K562 (cell line): ENCODE results near the gene LRRC7. TPM values are rescaled to one million over a fixed set of nuclear protein-coding genes. Genes with fewer than 3 reads are reported as not detected.

ENCODE experiments used
- ATAC-seq: fragments of 200-7000 bp; cut with Tn5 transposase; 3 replicates; pipeline ENCODE4 v1.9.1; 2020; ENCODE audit warnings: moderate library complexity
- BruUV-seq: library from RNA; stranded (reverse); fragments of 400-500 nt; replicated peaks from 2 replicates; lab custom pipeline; 2021; lab: Mats Ljungman, UMichigan
- CTCF ChIA-PET: fragments of 300-600 bp; formaldehyde crosslinking; extraction: SDS; loops from one replicate; lab custom pipeline; 2021; ENCODE audit warnings: low intra/inter-chr PET ratio; lab: Yijun Ruan, JAX
- POLR2A ChIA-PET: fragments of 300-600, 350-650 bp; sonication (Branson Sonifier 250); formaldehyde crosslinking; extraction: SDS; loops from one replicate; lab custom pipeline; 2021; ENCODE audit warnings: antibody characterized with exemption, inconsistent platforms; lab: Yijun Ruan, JAX
- DNase-seq, 4 experiments: peaks; one replicate each; pipeline versions ENCODE4 v3.0.0 to v3.0.0-alpha.2; 2011 to 2018; ENCODE audit warnings: low spot score in 3 of 4, mixed read lengths in 3 of 4; ENCODE audit errors: extremely low read depth in 1 of 4
- FAIRE-seq: peaks from 2 replicates; lab custom pipeline; 2011; peaks lifted over from hg19 to GRCh38; lab: Jason Lieb, UNC
- H2AFZ ChIP-seq: 2 replicates; pipeline ENCODE4 v1.6.0; 2011; ENCODE audit warnings: low read depth, low read length, control low read depth, inconsistent platforms
- H3K27ac ChIP-seq: fragments of 200-600 bp; 3 replicates; pipeline ENCODE4 v1.8.0; 2011; ENCODE audit warnings: low read depth, mild to moderate bottlenecking, control low read depth, inconsistent platforms, low read length, moderate library complexity, mixed read lengths; ENCODE audit errors: extremely low read depth
- H3K27me3 ChIP-seq, 2 experiments: fragments of 300-600 bp in 1 of 2; 2 replicates in 1 of 2; 3 replicates in 1 of 2; pipeline versions ENCODE4 v1.6.0 to v1.8.0; 2011; ENCODE audit warnings: inconsistent platforms in 2 of 2, low read length in 2 of 2, mild to moderate bottlenecking in 1 of 2, mixed read lengths in 1 of 2, moderate library complexity in 1 of 2; ENCODE audit not compliant: control insufficient read depth in 2 of 2, insufficient read depth in 2 of 2
- H3K36me3 ChIP-seq: fragments of 300-600 bp; 3 replicates; pipeline ENCODE4 v1.8.0; 2011; ENCODE audit warnings: mild to moderate bottlenecking, low read length, inconsistent platforms; ENCODE audit not compliant: control insufficient read depth, insufficient read depth
- H3K4me1 ChIP-seq, 2 experiments: fragments of 200-600 bp in 1 of 2; replicated peaks in 1 of 2; 2 replicates in 1 of 2; 3 replicates in 1 of 2; pipeline versions ENCODE4 v1.5.1 to v1.8.0; 2011; ENCODE audit warnings: inconsistent platforms in 2 of 2, low read length in 2 of 2, mild to moderate bottlenecking in 1 of 2, mixed read lengths in 1 of 2, moderate library complexity in 1 of 2; ENCODE audit not compliant: control insufficient read depth in 2 of 2, insufficient read depth in 2 of 2
- H3K4me2 ChIP-seq: 2 replicates; pipeline ENCODE4 v1.6.1; 2011; ENCODE audit warnings: low read length, control low read depth, inconsistent platforms, mixed read lengths; ENCODE audit not compliant: insufficient read depth
- H3K4me3 ChIP-seq: fragments of 200-600 bp; sonication (generic), shearing (Covaris generic); 2 replicates; pipeline ENCODE4 v1.5.1; 2016; ENCODE audit warnings: control low read depth, inconsistent platforms
- H3K79me2 ChIP-seq: fragments of 200-600 bp; 3 replicates; pipeline ENCODE4 v1.8.0; 2011; ENCODE audit warnings: low read length, inconsistent platforms; ENCODE audit not compliant: control insufficient read depth, insufficient read depth
- H3K9ac ChIP-seq, 2 experiments: 2 replicates each; pipeline versions ENCODE4 v1.6.0 to v1.6.1; 2011; ENCODE audit warnings: low read depth in 2 of 2, low read length in 2 of 2, control low read depth in 1 of 2, inconsistent platforms in 1 of 2, mild to moderate bottlenecking in 1 of 2, mixed read lengths in 1 of 2; ENCODE audit not compliant: insufficient read depth in 1 of 2
- H3K9me1 ChIP-seq: one replicate; pipeline ENCODE4 v1.6.0; 2011; ENCODE audit warnings: inconsistent platforms, mild to moderate bottlenecking, low read length, moderate library complexity; ENCODE audit not compliant: control insufficient read depth, insufficient read depth
- H3K9me3 ChIP-seq: replicated peaks from 2 replicates; pipeline ENCODE4 v1.5.1; 2011; ENCODE audit warnings: low read depth, low read length, inconsistent platforms; ENCODE audit not compliant: control insufficient read depth, insufficient read depth
- H4K20me1 ChIP-seq: replicated peaks from 2 replicates; pipeline ENCODE4 v1.6.1; 2011; ENCODE audit warnings: low read length, inconsistent platforms, mixed read lengths; ENCODE audit not compliant: control insufficient read depth, insufficient read depth
- CTCF ChIP-seq, 3 experiments: IDR thresholded peaks in 2 of 3; conservative IDR thresholded peaks in 1 of 3; 2 replicates each; pipeline ENCODE4 v1.5.1; 2011 to 2012; ENCODE audit warnings: low read length in 3 of 3, mild to moderate bottlenecking in 3 of 3, control low read depth in 2 of 3, improper control_type of control experiment in 1 of 3, inconsistent platforms in 1 of 3, low read depth in 1 of 3, mixed read lengths in 1 of 3, moderate library complexity in 1 of 3; ENCODE audit not compliant: insufficient read depth in 2 of 3
- EHMT2 ChIP-seq: fragments of 450-650 bp; IDR thresholded peaks from 2 replicates; pipeline ENCODE4 v1.6.1; 2018; ENCODE audit warnings: antibody characterized with exemption
- GMEB1 ChIP-seq: fragments of 250-450 bp; sonication (Bioruptor Pico); IDR thresholded peaks from 2 replicates; pipeline ENCODE4 v1.4.0; 2020; ENCODE audit warnings: mild to moderate bottlenecking
- KLF6 ChIP-seq: fragments of 250-450 bp; sonication (Bioruptor Pico); IDR thresholded peaks from 2 replicates; pipeline ENCODE4 v1.4.0; 2020; ENCODE audit warnings: mild to moderate bottlenecking, moderate library complexity, borderline replicate concordance
- PHB ChIP-seq: fragments of 250-450 bp; sonication (Bioruptor Pico); IDR thresholded peaks from 2 replicates; pipeline ENCODE4 v1.5.0; 2021
- RAD21 ChIP-seq, 2 experiments: fragments of 250-450 bp in 1 of 2; fragments of 450-650 bp in 1 of 2; sonication (Bioruptor Pico) in 1 of 2; formaldehyde crosslinking in 1 of 2; IDR thresholded peaks in 1 of 2; conservative IDR thresholded peaks in 1 of 2; 2 replicates each; pipeline versions ENCODE4 v1.4.0 to v1.8.0; 2020 to 2022; ENCODE audit warnings: mild to moderate bottlenecking in 2 of 2, moderate library complexity in 1 of 2
- RBM25 ChIP-seq: fragments of 200-400 bp; formaldehyde crosslinking; IDR thresholded peaks from 2 replicates; pipeline ENCODE4 v1.6.1; 2018; ENCODE audit warnings: low read length, low read depth, moderate library complexity; ENCODE audit not compliant: severe bottlenecking
- TCF15 ChIP-seq: fragments of 250-450 bp; sonication (Bioruptor Pico); IDR thresholded peaks from 2 replicates; pipeline ENCODE4 v1.8.0; 2022; ENCODE audit warnings: moderate library complexity, mild to moderate bottlenecking, inconsistent platforms
- TRIM24 ChIP-seq, 2 experiments: fragments of 450-650 bp; IDR thresholded peaks; 2 replicates each; pipeline ENCODE4 v1.6.1; 2016
- ZNF316 ChIP-seq: fragments of 450-650 bp; IDR thresholded peaks from 2 replicates; pipeline ENCODE4 v1.6.1; 2016
- WGBS: fragments of 100-300 bp; shearing (Covaris generic); methylation state at CpG from one replicate; pipeline ENCODE4 v1.1.6; 2016; ENCODE audit warnings: low coverage, mixed read lengths; ENCODE audit not compliant: insufficient coverage; ENCODE audit errors: missing lambda C conversion rate; 5-methylcytosine and 5-hydroxymethylcytosine counted together
- in situ Hi-C: fragments of 300-500 bp; cut with MboI; formaldehyde crosslinking; loops from 4 replicates; pipeline ENCODE4 v1.15.0; 2018; ENCODE audit warnings: inconsistent platforms, mixed read lengths
- intact Hi-C: fragments of 100-400 bp; cut with micrococcal nuclease; formaldehyde crosslinking; loops from 2 replicates; pipeline ENCODE4 v1.14.2; 2022
- polyA plus RNA-seq, 8 experiments: library from polyadenylated mRNA; depleted of rRNA in 4 of 8; stranded (reverse) in 5 of 8; unstranded in 3 of 8; fragments of >200 nt; fragmentation: Nextera tagmentation in 2 of 8; fragmentation: Illumina TruSeq in 1 of 8; extraction: Ambion mirVana in 2 of 8; extraction: Trizol in 1 of 8; gene quantifications; 2 replicates each; pipeline versions ENCODE4 v1.2.1 to v1.2.3, GENCODE V29; 2011 to 2014; ENCODE audit warnings: inconsistent platforms in 1 of 8, missing spikeins in 1 of 8
- total RNA-seq, 7 experiments: library from RNA; depleted of rRNA in 6 of 7; stranded (reverse); fragments of >200 nt in 6 of 7; fragmentation: Illumina TruSeq in 2 of 7; extraction: Trizol in 2 of 7; gene quantifications; 2 replicates each; pipeline versions ENCODE4 v1.2.1 to v1.2.3, GENCODE V29; 2011 to 2021; ENCODE audit warnings: low replicate concordance in 1 of 7

Gene LRRC7
- total and polyA plus RNA-seq, 9 of the 15 experiments (the other 6 are each of a cell fraction or from before 2014, with no cell fraction given) = 0.09 to 0.94 (median 0.49) TPM

- no peak for TF ChIP-seq TCF15 (CRISPR knock-in tag)
- no peak for TF ChIP-seq PHB (CRISPR knock-in tag)
Measured at GRCh38 chr1:70109241-70109640, 541.5 kb downstream of the LRRC7 start (continued).

- no peaks in the 10 kb centered on the region for H3K36me3 ChIP-seq
- no peaks in the 10 kb centered on the region for H3K9me1 ChIP-seq
- DNase-seq (peak in 2 of 4 experiments; percentile 19 to 28), ATAC-seq (peak; percentile 86), FAIRE-seq (peak; percentile 40)
- H2AFZ ChIP-seq = 0 out of 2 replicates have a peak overlapping the region, but pooled peaks have one; percentile 20
- H3K4me2 ChIP-seq = no peak overlapping the region
- WGBS = 21% methylated on average over 4 of the region's 5 CpGs
- ChIA-PET POLR2A (interaction anchor here (0.6 kb wide), 1 partner anchor 420 kb away, joined by 3 read pairs; no protein-coding TSS in a partner anchor), CTCF (no interaction called here)
- H3K4me3 ChIP-seq = no peak overlapping the region
- H3K27ac ChIP-seq = no peak overlapping the region
- no peak overlapping the region for H3K9ac ChIP-seq
- TF ChIP-seq RBM25 = no peak
- no peak for TF ChIP-seq ZNF316
- peak in 1 of 2 experiments; percentile 34; a peak in 1 of 4 replicates for TF ChIP-seq RAD21 (CRISPR knock-in tag; conservative IDR thresholded peaks at IDR 0.05 in 1 of 2, IDR thresholded peaks at IDR 0.05 in 1 of 2)
- TF ChIP-seq TRIM24 (IDR thresholded peaks at IDR 0.05) = no peak
- no peak for TF ChIP-seq KLF6 (CRISPR knock-in tag)
- 0 out of 2 replicates have a peak, but pooled peaks have one; percentile 34 for TF ChIP-seq EHMT2
- no peak for TF ChIP-seq GMEB1 (CRISPR knock-in tag)
- peak; percentile 34 to 70 (median 45); a peak in 5 of 6 replicates for TF ChIP-seq CTCF (IDR thresholded peaks at IDR 0.05 in 2 of 3, conservative IDR thresholded peaks at IDR 0.05 in 1 of 3; ENCODE audit: insufficient read depth in 2 of 3, low read depth in 1 of 3, low read length in 3 of 3)
- H3K79me2 ChIP-seq = no peaks in the 10 kb centered on the region
- no TSS peak for BruUV-seq
- H3K4me1 ChIP-seq = no peaks in the 10 kb centered on the region
- H3K27me3 ChIP-seq = no peaks in the 10 kb centered on the region
- H3K9me3 ChIP-seq = no peaks in the 10 kb centered on the region
- in situ Hi-C loops = no loop called here
- no peaks in the 10 kb centered on the region for H4K20me1 ChIP-seq
- intact Hi-C loops = no loop called here
Measured at GRCh38 chr1:70112838-70113237, 545.1 kb downstream of the LRRC7 start.
